Astrocyte (in vitro differentiated cells and primary cell): ENCODE results near the gene UBTD2.

Experiments used
- EZH2 ChIP-seq: IDR thresholded peaks from 2 replicates; pipeline ENCODE4 v1.6.1; 2012; ENCODE audit warnings: mild to moderate bottlenecking, low read length, inconsistent platforms; ENCODE audit not compliant: insufficient read depth
- TF ChIP-seq, protein P1 (sequence below): IDR thresholded peaks from 2 replicates; pipeline ENCODE4 v1.5.1; 2011; ENCODE audit warnings: low read depth, mild to moderate bottlenecking, inconsistent platforms, low read length, moderate library complexity; ENCODE audit not compliant: insufficient read depth

DNA sequence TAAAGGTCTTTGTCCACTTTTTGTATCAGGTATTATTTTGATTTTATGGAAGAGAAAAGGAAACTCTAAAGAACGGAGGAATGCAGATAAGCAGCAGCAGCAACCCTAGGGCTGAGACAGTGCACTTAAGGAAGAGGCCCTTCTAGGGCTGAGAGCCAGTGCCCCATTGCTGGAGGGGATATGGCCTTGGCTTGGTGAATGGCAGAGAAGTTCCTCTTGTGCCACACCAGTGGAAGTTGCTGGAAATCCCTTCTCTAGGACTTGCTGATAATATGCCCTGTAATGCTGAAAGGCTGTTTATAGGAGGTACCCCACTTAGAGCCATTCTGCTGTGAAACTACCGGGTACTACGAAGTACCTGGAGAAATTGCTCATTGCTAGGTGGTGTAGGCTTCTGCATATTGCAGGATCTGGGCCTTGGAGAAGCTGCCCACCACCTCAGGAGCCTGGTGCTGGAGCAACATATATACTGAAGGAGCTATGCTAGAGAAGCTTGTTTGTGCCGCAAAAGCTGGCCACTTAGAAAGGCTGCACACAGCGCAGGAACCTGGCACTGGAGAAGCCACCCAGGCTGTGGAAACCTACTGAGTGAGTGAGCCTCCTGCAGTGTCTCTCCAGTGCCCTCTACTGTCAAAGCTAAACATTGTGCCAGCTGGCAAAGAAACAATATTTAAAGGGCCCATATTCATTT is 9.6 kb upstream of the UBTD2 start:
- TF ChIP-seq, protein P1, sequence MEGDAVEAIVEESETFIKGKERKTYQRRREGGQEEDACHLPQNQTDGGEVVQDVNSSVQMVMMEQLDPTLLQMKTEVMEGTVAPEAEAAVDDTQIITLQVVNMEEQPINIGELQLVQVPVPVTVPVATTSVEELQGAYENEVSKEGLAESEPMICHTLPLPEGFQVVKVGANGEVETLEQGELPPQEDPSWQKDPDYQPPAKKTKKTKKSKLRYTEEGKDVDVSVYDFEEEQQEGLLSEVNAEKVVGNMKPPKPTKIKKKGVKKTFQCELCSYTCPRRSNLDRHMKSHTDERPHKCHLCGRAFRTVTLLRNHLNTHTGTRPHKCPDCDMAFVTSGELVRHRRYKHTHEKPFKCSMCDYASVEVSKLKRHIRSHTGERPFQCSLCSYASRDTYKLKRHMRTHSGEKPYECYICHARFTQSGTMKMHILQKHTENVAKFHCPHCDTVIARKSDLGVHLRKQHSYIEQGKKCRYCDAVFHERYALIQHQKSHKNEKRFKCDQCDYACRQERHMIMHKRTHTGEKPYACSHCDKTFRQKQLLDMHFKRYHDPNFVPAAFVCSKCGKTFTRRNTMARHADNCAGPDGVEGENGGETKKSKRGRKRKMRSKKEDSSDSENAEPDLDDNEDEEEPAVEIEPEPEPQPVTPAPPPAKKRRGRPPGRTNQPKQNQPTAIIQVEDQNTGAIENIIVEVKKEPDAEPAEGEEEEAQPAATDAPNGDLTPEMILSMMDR = peak; percentile 93
- no peak for TF ChIP-seq EZH2
